GM04503 (cell line): ENCODE measurements around the gene ARL6IP4.

Experiments
- DNase-seq: peaks from one replicate; pipeline ENCODE4 v3.0.0-alpha.2; 2012; ENCODE audit warnings: low read depth

The ARL6IP4 gene

GRCh38 chr12:122978507-122978955 lies 1.9 kb upstream of the ARL6IP4 start:
- no peak for DNase-seq

- no peak for DNase-seq
Observed at GRCh38 chr12:122979001-122979907, 1.2 kb upstream of the ARL6IP4 start.

GRCh38 chr12:122979908-122980182 lies 636 bp upstream of the ARL6IP4 start:
- DNase-seq: no peak

GRCh38 chr12:122981036-122981471 lies 573 bp downstream of the ARL6IP4 start:
- no peak for DNase-seq

GRCh38 chr12:122981587-122982476 lies 1.4 kb downstream of the ARL6IP4 start:
- DNase-seq: no peak

GRCh38 chr12:122982477-122982815 lies 2.0 kb downstream of the ARL6IP4 start:
- DNase-seq: no peak

GRCh38 chr12:122982963-122983788 lies 2.7 kb downstream of the ARL6IP4 start:
- DNase-seq: no peak

- DNase-seq: no peak
Observed at GRCh38 chr12:122983789-122984515, 3.5 kb downstream of the ARL6IP4 start.

- DNase-seq: no peak
Observed at GRCh38 chr12:122984612-122985337, 4.3 kb downstream of the ARL6IP4 start.

- DNase-seq: no peak
Observed at GRCh38 chr12:122985338-122986257, 5.1 kb downstream of the ARL6IP4 start.

GRCh38 chr12:122986258-122986871 lies 5.9 kb downstream of the ARL6IP4 start:
- DNase-seq: no peak

GRCh38 chr12:122987086-122987951 lies 6.8 kb downstream of the ARL6IP4 start:
- DNase-seq: no peak

- no peak for DNase-seq
Observed at GRCh38 chr12:122988036-122988435, 7.6 kb downstream of the ARL6IP4 start.

GRCh38 chr12:122988612-122989212 lies 8.2 kb downstream of the ARL6IP4 start:
- no peak for DNase-seq

- no peak for DNase-seq
Observed at GRCh38 chr12:122989225-122989839, 8.9 kb downstream of the ARL6IP4 start.

- DNase-seq: no peak
Observed at GRCh38 chr12:122989874-122990419, 9.5 kb downstream of the ARL6IP4 start.

- DNase-seq: no peak
Observed at GRCh38 chr12:122990561-122990960, 10.1 kb downstream of the ARL6IP4 start.
